ENCODE measurements around the gene NMD3.

NMD3 gene

DNA sequence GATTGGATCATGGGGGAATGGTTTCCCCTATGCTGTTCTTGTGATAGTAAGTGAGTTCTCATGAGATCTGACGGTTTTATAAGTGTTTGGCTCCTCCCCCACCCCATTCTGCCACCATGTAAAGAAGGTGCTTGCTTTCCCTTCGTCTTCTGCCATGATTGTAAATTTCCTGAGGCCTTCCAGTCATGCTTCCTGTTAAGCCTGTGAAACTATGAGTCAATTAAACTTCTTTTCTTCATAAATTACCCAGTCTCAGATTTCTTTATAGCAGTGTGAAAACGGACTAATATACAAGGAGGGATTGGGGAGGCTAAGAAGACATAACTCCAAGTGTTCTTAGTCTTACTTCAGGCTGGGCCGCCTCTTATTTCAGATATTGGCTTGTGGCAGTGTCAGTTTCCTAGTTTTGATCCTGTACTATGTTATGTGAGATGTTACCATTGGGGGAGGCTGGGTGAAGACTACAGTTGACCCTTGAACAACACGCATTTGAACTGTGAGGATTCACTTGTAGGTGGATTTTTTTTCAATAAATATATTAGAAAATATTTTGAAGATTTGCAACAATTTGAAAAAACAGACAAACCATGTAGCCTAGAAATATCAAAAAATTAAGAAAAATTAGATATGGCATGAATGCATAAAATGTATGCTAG is 44.9 kb downstream of the NMD3 start:
- TF ChIP-seq, protein P1, sequence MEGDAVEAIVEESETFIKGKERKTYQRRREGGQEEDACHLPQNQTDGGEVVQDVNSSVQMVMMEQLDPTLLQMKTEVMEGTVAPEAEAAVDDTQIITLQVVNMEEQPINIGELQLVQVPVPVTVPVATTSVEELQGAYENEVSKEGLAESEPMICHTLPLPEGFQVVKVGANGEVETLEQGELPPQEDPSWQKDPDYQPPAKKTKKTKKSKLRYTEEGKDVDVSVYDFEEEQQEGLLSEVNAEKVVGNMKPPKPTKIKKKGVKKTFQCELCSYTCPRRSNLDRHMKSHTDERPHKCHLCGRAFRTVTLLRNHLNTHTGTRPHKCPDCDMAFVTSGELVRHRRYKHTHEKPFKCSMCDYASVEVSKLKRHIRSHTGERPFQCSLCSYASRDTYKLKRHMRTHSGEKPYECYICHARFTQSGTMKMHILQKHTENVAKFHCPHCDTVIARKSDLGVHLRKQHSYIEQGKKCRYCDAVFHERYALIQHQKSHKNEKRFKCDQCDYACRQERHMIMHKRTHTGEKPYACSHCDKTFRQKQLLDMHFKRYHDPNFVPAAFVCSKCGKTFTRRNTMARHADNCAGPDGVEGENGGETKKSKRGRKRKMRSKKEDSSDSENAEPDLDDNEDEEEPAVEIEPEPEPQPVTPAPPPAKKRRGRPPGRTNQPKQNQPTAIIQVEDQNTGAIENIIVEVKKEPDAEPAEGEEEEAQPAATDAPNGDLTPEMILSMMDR (IDR thresholded peaks at IDR 0.05; ENCODE audit: insufficient read depth, low read depth, low read length, missing control alignments): no peak
- H3K4me3 ChIP-seq (ENCODE audit: low read depth, low read length): no peak overlapping the region
- DNase-seq (ENCODE audit: low read depth): no peak

DNA sequence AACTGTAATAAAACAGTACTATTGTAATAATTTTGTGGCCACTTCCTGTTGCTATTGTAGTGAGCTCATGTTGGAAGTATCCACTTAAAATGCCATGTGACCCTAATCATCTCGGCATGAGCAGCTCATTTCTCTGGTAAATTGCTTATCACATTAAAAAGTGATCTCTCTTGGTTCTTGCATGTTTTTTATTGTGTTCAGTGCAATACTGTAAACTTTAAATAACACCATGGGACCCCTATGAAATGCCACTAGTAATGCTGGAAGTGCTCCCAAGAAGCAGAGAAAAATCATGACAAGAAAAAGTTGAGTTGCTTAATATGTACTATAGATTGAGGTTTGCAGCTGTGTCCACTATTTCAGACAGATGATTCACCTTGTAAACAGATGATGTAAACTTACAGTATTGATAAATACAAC is 45.6 kb downstream of the NMD3 start:
- TF ChIP-seq, protein P1 (IDR thresholded peaks at IDR 0.05; ENCODE audit: insufficient read depth, low read depth, low read length, missing control alignments): no peak
- DNase-seq (ENCODE audit: low read depth): no peak
- H3K4me3 ChIP-seq (ENCODE audit: low read depth, low read length): no peak overlapping the region

DNA sequence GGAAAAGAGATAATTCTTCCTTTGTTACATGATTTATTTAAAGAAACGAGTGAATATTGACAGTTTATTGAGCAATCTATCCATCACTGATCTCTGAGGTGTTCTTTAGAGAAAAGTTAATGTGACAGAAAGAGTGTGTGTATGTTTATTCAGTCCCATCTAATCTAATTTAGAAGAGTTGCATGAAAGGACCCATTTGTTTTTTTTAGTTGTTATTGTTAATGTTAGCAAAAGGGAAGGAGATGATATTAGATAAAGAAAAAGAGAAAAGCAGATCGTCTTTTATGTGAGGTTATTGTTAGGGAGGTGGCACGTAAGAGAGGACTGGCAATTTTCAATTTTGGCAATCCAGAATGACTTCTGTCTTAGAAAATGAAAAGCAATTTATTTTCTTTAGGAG is 46.5 kb downstream of the NMD3 start:
- DNase-seq (ENCODE audit: low read depth): no peak
- TF ChIP-seq, protein P1 (IDR thresholded peaks at IDR 0.05; ENCODE audit: insufficient read depth, low read depth, low read length, missing control alignments): no peak

GRCh38 chr3:161268601-161269000 is 47.5 kb downstream of the NMD3 start:
- TF ChIP-seq, protein P1 (IDR thresholded peaks at IDR 0.05; ENCODE audit: insufficient read depth, low read depth, low read length, missing control alignments): no peak
- H3K4me3 ChIP-seq (ENCODE audit: low read depth, low read length): no peak overlapping the region
- no peak for DNase-seq (ENCODE audit: low read depth)

More for the DNA sequence above, 46.5 kb downstream of the NMD3 start:
- H3K4me3 ChIP-seq (ENCODE audit: low read depth, low read length): no peak overlapping the region

GRCh38 chr3:161270991-161271390 is 49.9 kb downstream of the NMD3 start:
- H3K4me3 ChIP-seq (ENCODE audit: low read depth, low read length): no peak overlapping the region
- DNase-seq (ENCODE audit: low read depth): no peak
- TF ChIP-seq, protein P1 (IDR thresholded peaks at IDR 0.05; ENCODE audit: insufficient read depth, low read depth, low read length, missing control alignments): no peak

DNA sequence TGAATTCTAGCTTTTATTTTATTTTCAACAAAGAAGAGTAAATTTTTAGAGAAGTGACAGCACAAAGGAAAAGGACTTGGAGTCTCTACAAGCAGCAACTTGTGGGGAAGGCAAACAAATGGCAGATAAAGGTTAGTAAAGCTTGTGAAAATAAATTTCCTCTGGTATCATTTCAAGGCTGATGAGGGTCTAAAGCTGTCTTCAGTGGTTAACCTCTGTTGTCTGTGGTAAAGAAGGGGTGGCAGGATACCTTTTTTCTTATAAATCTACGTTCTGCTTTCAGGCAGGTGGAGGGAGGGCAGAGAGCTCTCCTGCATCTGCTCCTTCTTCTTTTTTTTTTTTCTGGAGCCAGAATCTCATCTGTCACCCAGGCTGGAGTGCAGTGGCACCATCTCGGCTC is 50.5 kb downstream of the NMD3 start:
- TF ChIP-seq, protein P1 (IDR thresholded peaks at IDR 0.05; ENCODE audit: insufficient read depth, low read depth, low read length, missing control alignments): no peak
- H3K4me3 ChIP-seq (ENCODE audit: low read depth, low read length): no peak overlapping the region
- DNase-seq (ENCODE audit: low read depth): no peak

DNA sequence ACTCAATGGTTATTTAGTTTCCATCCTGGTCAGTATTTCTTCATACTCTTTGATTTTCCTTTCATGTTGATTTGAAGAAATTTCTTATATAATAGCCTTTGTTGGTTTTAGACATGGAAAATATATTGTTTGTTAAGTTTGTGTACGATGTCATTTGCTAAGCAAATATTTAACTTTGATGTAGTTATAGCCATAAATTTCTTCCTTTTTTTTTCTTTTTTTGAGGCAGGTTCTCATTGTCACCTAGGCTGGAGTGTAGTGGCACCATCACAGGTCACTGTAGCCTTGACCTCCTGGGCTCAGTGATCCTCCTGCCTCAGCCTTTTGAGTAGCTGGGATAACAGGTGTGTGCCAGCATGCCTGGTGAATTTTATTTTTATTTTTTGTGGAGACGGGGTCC is 51.4 kb downstream of the NMD3 start:
- no peak for DNase-seq (ENCODE audit: low read depth)
- H3K4me3 ChIP-seq (ENCODE audit: low read depth, low read length): no peak overlapping the region
- TF ChIP-seq, protein P1 (IDR thresholded peaks at IDR 0.05; ENCODE audit: insufficient read depth, low read depth, low read length, missing control alignments): no peak
